Skeletal muscle cell (primary cell): ENCODE results near the gene TMEM214.
A peak's percentile ranks its signal among the peaks of the same experiment; 100 is the strongest.

ENCODE experiments used
- DNase-seq: peaks from one replicate; pipeline ENCODE4 v3.0.0-alpha.2; 2010; ENCODE audit warnings: low read depth
- H3K4me3 ChIP-seq: 2 replicates; pipeline ENCODE4 v1.5.1; 2011; ENCODE audit warnings: low read depth, mild to moderate bottlenecking, control low read depth, low read length, moderate library complexity

The TMEM214 gene

DNA sequence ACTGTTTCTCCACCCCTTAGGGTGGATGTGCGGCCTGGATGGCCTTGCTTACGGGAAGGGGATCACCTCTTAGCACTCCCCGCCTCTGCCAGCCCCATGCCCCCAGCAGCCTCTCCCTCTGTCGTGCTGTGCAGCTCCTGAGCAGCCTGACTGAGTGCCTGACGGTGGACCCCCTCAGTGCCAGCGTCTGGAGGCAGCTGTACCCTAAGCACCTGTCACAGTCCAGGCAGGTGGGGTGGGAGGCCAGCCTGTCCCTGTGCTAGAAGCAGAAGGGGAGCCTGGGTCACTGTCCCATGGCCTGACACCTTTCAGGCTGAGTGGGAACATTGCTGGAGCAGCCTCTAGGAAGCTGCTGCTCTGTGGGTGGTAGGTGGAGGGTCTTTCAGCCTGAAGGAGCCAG, 5.2 kb downstream of the TMEM214 start:
- no peak overlapping the region for H3K4me3 ChIP-seq
- DNase-seq = no peak

GRCh38 chr2:27038631-27039339, 6.0 kb downstream of the TMEM214 start:
- DNase-seq = no peak
- H3K4me3 ChIP-seq = no peak overlapping the region

- no peak overlapping the region for H3K4me3 ChIP-seq
- no peak for DNase-seq
These were observed 6.7 kb downstream of the TMEM214 start for GRCh38 chr2:27039426-27039825.

DNA sequence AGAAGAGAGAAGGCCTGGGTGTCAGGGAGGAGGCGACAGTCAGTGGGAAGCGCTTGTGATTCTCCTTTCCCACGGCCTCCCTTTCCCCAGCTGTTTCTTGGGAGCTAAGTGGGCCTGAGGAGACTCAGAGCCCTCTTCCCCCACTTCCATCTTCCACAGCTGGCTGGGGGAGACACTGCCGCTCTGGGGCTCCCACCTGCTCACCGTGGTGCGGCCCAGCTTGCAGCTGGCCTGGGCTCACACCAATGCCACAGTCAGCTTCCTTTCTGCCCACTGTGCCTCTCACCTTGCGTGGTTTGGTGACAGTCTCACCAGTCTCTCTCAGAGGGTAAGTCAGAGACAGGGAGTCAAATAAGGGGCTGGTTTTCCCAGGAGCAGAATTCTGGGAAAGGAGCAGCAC, 7.1 kb downstream of the TMEM214 start:
- DNase-seq = no peak
- H3K4me3 ChIP-seq = no peak overlapping the region

GRCh38 chr2:27040282-27040681, 7.5 kb downstream of the TMEM214 start:
- no peak overlapping the region for H3K4me3 ChIP-seq
- DNase-seq = no peak

DNA sequence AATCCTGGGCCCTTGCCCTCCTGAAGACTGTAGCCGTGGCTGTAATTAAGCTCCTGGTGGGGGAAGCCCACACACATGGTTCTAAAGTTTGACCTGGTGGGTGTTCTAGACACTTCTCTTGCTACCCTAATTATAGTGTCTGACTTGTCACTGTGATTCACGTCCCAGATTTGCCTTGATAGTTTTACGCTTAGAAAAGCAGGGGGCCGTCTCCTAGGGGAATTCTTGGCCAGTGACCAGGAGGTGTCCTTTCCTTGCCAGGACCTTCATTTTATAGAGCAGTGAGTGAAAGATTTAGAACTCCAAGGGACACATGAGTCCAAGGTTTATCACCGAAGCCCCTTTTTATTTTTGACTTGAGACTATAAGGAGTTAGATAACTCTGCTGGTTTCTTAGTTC, 9.0 kb downstream of the TMEM214 start:
- no peak overlapping the region for H3K4me3 ChIP-seq
- DNase-seq = no peak

DNA sequence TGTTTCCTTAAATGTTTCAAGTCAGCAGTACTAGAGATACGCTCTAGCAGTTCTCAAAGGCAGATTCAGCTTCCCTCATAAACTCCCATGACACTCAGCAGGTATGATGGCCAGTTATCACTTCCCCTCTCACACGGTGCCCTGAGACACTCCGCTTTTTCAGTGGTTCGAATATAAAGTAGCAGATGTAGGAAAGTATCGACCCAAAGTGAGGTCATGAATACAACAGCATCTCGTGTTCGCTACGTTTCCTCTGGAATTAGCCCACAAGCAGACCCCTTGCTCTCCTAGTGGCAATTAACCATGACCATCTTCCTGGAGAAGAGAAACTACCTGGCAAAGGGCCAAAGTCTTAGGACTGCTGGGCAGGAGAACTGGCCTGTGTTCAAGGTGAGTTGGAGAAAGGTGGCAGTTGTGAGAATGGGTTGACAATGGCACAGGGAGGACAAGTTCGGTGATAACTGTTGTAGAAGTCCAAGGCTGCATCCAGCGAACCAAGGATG, 9.4 kb downstream of the TMEM214 start:
- H3K4me3 ChIP-seq = no peak overlapping the region
- DNase-seq = no peak

- H3K4me3 ChIP-seq = no peak overlapping the region
- no peak for DNase-seq
These were observed 10.3 kb downstream of the TMEM214 start for GRCh38 chr2:27042985-27043634.

- no peak for DNase-seq
- H3K4me3 ChIP-seq = peak overlapping the region; percentile 93
These were observed 16.9 kb downstream of the TMEM214 start for GRCh38 chr2:27049422-27050280.

- DNase-seq = peak; percentile 92
- peak overlapping the region; percentile 93 for H3K4me3 ChIP-seq
These were observed 17.7 kb downstream of the TMEM214 start for GRCh38 chr2:27050281-27050995.

DNA sequence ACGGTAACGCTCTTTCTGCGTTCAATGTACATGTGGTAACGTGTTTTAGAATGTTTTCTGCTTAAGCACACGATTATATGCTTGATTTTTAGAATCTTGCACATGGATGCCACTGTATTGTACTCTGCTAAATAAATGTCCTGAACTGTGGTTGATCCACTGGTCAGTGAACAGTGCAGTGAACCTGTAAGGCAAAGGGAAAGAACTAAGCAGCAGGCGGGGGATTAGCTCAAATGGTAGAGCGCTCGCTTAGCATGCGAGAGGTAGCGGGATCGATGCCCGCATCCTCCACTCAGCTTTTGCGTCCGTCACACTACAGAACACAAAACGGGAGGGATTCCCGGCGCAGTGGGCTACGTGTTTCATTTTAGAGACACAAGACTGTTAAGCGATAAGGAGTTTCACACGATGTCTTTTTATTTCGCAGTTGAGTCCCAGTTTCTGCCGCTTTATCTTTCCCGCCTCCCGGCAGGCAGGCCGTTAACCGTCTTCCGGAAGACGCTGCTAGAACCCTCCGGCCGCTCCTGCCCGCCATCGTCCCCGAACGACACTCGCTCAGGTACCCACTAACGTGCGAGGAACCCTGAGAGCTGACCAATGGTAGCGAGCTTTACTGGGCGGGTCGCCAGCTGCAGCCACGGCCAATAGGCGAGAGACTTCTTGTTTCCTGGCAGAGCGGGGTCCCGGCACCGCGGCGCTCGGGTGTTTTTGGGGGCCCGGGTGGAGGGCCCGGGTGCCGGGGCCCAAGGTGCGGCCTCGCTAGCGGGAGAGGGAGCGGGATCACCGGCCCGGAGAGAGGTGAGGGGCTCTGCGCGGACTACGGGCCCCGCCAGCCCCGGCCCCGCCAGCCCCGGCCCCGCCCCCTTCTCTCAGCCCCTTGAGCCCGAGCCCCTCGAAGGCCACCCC, 18.5 kb downstream of the TMEM214 start, which contains the start of gene AGBL5:
Gene AGBL5 (plus strand): TSS at position 673 of the 906 bp plus-strand sequence. CDS start 1,291 bp downstream, outside the sequence.
- DNase-seq = peak; percentile 68
- H3K4me3 ChIP-seq = peak within 1 kb of the TSS; percentile 93

DNA sequence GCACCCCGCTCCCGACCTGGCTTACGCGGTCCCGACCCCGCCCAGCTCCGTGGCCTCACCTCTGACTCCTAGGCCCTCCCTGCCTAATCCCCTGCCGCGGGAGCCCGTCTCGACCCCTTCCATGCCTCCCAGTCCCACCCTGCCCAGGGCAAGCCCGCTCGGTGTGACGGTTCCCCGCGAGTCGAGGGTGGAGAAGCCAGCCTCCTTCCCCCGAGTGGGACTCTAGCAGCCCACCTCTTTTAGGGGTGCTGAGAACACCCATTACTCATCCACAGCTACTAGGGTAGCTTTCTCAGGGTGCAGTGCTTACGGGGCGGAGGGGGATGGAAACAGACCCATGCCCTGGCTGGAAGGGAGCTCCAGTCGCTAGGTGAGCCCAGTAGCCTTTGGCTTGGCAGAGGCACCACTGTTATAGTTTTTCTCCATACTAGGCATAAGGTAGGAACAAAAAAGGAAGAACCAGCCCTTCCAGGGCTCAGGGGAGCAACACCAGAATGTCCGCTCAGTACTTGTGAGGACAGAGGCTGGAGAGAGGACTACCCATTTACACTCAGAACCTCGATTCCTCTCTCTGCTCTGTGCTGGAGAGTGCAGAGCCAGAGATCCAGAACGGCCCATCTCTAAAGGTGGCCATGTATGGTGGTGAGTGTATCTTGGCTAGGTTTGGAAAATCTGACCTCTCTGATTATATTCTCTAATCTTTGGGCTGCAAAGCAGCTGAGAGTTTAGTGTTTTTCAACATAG, 19.3 kb downstream of the TMEM214 start:
- DNase-seq = no peak
- peak overlapping the region; percentile 93 for H3K4me3 ChIP-seq

DNA sequence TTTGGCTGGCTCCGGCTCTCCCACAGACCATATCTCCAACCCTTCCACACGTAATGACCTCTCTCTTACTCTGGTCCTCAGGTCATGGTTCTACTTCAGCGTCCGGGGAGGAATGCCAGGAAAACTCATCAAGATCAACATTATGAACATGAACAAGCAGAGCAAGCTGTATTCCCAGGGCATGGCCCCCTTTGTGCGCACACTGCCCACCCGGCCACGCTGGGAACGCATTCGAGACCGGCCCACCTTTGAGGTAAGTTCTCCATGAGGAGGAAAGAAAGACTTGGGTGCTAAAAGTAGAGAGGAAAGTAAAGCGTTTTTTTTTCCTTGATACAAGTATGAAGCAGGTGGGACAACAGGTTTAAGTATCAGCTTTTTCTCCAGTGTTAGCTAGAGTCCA, 20.6 kb downstream of the TMEM214 start:
- DNase-seq = no peak
- no peak overlapping the region for H3K4me3 ChIP-seq

- no peak overlapping the region for H3K4me3 ChIP-seq
- DNase-seq = no peak
These were observed 21.0 kb downstream of the TMEM214 start for GRCh38 chr2:27053776-27054175.

DNA sequence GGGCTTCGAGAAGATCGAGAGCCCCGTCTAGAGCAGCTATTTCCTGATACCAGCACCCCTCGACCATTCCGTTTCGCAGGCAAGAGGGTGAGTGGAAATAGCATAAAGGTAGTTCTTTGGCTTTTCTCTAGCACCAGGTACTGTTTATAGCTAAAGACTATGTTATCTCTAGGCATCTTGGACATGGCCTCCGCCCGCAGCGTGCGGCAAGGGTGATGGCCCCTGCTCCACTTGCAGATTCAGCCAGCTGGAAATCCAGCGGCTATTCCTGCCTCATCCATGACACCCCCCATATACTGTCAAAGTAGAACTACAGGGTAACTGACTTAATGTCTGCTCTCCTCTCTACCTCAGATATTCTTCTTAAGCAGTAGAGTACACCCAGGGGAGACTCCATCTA, 22.0 kb downstream of the TMEM214 start:
- H3K4me3 ChIP-seq = no peak overlapping the region

DNA sequence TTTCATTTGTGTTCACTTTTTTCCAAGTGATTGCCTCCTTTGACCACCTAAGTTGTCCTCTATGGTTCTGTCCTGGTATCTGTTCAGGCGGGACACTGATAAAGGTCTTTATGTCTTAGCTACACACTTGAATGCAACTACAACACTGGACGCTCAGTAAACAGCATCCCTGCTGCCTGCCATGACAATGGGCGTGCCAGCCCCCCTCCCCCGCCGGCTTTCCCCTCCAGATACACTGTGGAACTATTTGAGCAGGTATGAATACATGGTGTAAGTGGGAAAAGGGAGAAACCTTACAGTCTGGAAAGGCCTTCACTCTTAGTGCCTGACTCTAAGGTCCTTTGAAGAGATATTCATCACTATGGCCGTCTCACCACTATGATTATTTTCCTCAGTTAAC, 24.4 kb downstream of the TMEM214 start:
- DNase-seq = no peak
- no peak overlapping the region for H3K4me3 ChIP-seq

More for the DNA sequence above, 22.0 kb downstream of the TMEM214 start:
- DNase-seq = no peak

- DNase-seq = no peak
- no peak overlapping the region for H3K4me3 ChIP-seq
These were observed 25.4 kb downstream of the TMEM214 start for GRCh38 chr2:27058210-27058609.
